ENCODE results near the gene EFNB1.

DNA sequence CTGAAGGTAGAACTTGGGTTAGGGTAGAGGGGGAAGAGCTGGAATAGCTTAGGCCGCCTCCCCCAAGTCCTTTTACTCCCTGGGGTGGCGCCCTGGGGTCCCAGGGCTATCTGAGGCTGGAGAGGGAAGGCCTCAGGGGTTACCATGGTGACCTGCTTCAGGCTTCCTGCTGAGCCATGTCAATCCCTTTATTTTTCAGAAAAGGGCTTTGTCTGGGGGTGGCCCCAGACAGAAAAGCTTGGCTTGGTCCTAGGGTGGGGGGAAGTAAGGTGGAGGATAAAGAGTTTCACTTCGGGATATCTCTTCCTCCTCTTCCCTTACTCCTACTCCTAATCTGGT is 6.3 kb downstream of the EFNB1 start:
- no peak for TF ChIP-seq POLR2A (IDR thresholded peaks at IDR 0.05)
- TF ChIP-seq, protein P1, sequence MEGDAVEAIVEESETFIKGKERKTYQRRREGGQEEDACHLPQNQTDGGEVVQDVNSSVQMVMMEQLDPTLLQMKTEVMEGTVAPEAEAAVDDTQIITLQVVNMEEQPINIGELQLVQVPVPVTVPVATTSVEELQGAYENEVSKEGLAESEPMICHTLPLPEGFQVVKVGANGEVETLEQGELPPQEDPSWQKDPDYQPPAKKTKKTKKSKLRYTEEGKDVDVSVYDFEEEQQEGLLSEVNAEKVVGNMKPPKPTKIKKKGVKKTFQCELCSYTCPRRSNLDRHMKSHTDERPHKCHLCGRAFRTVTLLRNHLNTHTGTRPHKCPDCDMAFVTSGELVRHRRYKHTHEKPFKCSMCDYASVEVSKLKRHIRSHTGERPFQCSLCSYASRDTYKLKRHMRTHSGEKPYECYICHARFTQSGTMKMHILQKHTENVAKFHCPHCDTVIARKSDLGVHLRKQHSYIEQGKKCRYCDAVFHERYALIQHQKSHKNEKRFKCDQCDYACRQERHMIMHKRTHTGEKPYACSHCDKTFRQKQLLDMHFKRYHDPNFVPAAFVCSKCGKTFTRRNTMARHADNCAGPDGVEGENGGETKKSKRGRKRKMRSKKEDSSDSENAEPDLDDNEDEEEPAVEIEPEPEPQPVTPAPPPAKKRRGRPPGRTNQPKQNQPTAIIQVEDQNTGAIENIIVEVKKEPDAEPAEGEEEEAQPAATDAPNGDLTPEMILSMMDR (IDR thresholded peaks at IDR 0.05), result no peak
